Measurements from ENCODE around the gene NUDT4. TPM values are rescaled to one million over a fixed set of nuclear protein-coding genes. Genes with fewer than 3 reads are reported as not detected.

NUDT4 gene
- total and polyA plus RNA-seq, 2 donors (not counting 3 experiments of a cell fraction or from before 2014, with no cell fraction given), result 76.0 to 161 TPM

DNA sequence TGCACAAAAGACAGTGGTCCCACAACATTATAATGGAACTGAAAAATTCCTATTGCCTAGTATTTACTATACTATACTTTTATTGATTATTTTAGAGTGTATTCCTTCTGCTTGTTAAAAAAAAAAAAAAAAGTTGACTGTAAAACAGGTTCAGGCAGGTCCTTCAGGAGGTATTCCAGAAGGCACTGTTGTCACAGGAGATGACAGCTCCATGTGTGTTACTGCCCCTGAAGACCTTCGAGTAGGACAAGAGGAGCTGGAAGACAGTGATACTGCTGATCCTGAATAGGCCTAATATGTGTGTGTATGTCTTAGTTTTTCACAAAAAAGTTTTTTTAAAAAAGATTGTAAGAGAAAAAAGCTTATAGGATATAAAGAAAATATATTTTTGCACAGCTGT, 51.7 kb downstream of the NUDT4 start:
- no peak for TF ChIP-seq POLR2AphosphoS5 (IDR thresholded peaks at IDR 0.05; ENCODE audit: insufficient read depth, low read depth, low read length)
- no peak for TF ChIP-seq EZH2 (IDR thresholded peaks at IDR 0.05; ENCODE audit: borderline replicate concordance, low read depth, low read length, severe bottlenecking)
- no peak for TF ChIP-seq JUN (IDR thresholded peaks at IDR 0.05; ENCODE audit: borderline replicate concordance, insufficient read depth, insufficient read length, low read depth)
- TF ChIP-seq, protein P1, sequence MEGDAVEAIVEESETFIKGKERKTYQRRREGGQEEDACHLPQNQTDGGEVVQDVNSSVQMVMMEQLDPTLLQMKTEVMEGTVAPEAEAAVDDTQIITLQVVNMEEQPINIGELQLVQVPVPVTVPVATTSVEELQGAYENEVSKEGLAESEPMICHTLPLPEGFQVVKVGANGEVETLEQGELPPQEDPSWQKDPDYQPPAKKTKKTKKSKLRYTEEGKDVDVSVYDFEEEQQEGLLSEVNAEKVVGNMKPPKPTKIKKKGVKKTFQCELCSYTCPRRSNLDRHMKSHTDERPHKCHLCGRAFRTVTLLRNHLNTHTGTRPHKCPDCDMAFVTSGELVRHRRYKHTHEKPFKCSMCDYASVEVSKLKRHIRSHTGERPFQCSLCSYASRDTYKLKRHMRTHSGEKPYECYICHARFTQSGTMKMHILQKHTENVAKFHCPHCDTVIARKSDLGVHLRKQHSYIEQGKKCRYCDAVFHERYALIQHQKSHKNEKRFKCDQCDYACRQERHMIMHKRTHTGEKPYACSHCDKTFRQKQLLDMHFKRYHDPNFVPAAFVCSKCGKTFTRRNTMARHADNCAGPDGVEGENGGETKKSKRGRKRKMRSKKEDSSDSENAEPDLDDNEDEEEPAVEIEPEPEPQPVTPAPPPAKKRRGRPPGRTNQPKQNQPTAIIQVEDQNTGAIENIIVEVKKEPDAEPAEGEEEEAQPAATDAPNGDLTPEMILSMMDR (IDR thresholded peaks at IDR 0.05; ENCODE audit: extremely low read depth in 1 of 2, insufficient read depth in 1 of 2, low read depth in 1 of 2, low read length in 2 of 2), result no peak
- no peak for TF ChIP-seq MYC (IDR thresholded peaks at IDR 0.05; ENCODE audit: low read depth, low read length)
- TF ChIP-seq, protein P2, sequence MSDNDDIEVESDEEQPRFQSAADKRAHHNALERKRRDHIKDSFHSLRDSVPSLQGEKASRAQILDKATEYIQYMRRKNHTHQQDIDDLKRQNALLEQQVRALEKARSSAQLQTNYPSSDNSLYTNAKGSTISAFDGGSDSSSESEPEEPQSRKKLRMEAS (IDR thresholded peaks at IDR 0.05; ENCODE audit: insufficient read depth, insufficient read length), result no peak

More for the DNA sequence above, 51.7 kb downstream of the NUDT4 start:
- no peaks in the 10 kb centered on the region for H3K36me3 ChIP-seq (ENCODE audit: control insufficient read depth in 2 of 2, extremely low read depth in 1 of 2, insufficient read depth in 2 of 2, low read length in 2 of 2)
- no peak overlapping the region for H2AFZ ChIP-seq (ENCODE audit: low read depth, low read length)
- H3K4me3 ChIP-seq (replicated peaks in 1 of 3; ENCODE audit: insufficient read depth in 1 of 3, low read depth in 1 of 3, low read length in 3 of 3), result no peak overlapping the region
- H3K9me3 ChIP-seq (replicated peaks; ENCODE audit: control insufficient read depth, insufficient read depth, low read length), result no peaks in the 10 kb centered on the region
- H4K20me1 ChIP-seq (replicated peaks; ENCODE audit: control insufficient read depth, extremely low read depth, insufficient read depth, low read length), result peaks cover 24% of the 10 kb centered on the region
- peaks cover 2% of the 10 kb centered on the region for H3K9me1 ChIP-seq (replicated peaks; ENCODE audit: control insufficient read depth, extremely low read depth, insufficient read depth, low read length)
- peaks cover 2% of the 10 kb centered on the region for H3K4me1 ChIP-seq (ENCODE audit: control insufficient read depth, extremely low read depth, insufficient read depth, low read length)
- H3K4me2 ChIP-seq (ENCODE audit: insufficient read depth, low read length), result no peak overlapping the region
- no peak overlapping the region for H3K27ac ChIP-seq (ENCODE audit: insufficient read depth, low read depth, low read length)
- POLR2A ChIA-PET, result interaction anchor here (0.7 kb wide), 1 partner anchor 504 kb away, joined by 4 read pairs; no protein-coding TSS in a partner anchor
- H3K79me2 ChIP-seq (ENCODE audit: control insufficient read depth, insufficient read depth, low read length), result peaks cover 99% of the 10 kb centered on the region
- H3K9ac ChIP-seq (replicated peaks; ENCODE audit: extremely low read depth, insufficient read depth, low read length), result no peak overlapping the region
- dilution Hi-C loops (cut with MboI; ENCODE audit: extremely low pct_ligation_motif_present, low sequenced_read_pairs), result no loop called here
- FAIRE-seq (no peak), DNase-seq (ENCODE audit: low read depth, low spot score) (no peak)
- intact Hi-C loops (cut with micrococcal nuclease), result loop anchor here (10.0 kb wide), 1 partner anchor 855 kb away; no protein-coding TSS in a partner anchor
- BruUV-seq (replicated peaks), result no TSS peak
- CTCF ChIA-PET, result interaction anchor here (1.0 to 1.2 kb wide), 2 partner anchors 10 to 673 kb away, joined by 4 to 10 read pairs; no protein-coding TSS in a partner anchor
- H3K27me3 ChIP-seq (ENCODE audit: control insufficient read depth in 2 of 2, insufficient read depth in 2 of 2, low read length in 2 of 2), result no peaks in the 10 kb centered on the region
